Uterus (tissue), 4 donors: ENCODE measurements around the gene ISLR. TPM values are rescaled to one million over a fixed set of nuclear protein-coding genes. Genes with fewer than 3 reads are reported as not detected.

Experiments used
- DNase-seq, 2 donors: peaks; one replicate each; pipeline ENCODE4 v3.0.0-alpha.2; 2019 to 2020
- H3K27ac ChIP-seq, 2 donors: fragments of 200-600 bp; sonication (generic); 1 replicate in 1 of 2; 2 replicates in 1 of 2; pipeline ENCODE4 v1.5.1; 2016 to 2018
- H3K27me3 ChIP-seq, 2 donors: fragments of 200-600 bp; sonication (generic); one replicate each; pipeline ENCODE4 v1.5.1; 2018 to 2019; ENCODE audit warnings: control low read depth in 1 of 2
- H3K36me3 ChIP-seq, 2 donors: fragments of 200-600 bp; sonication (generic); one replicate each; pipeline ENCODE4 v1.5.1; 2019; ENCODE audit warnings: control low read depth in 1 of 2
- H3K4me1 ChIP-seq, 2 donors: fragments of 200-600 bp; sonication (generic); one replicate each; pipeline ENCODE4 v1.5.1; 2018 to 2019; ENCODE audit warnings: control low read depth in 1 of 2
- H3K4me3 ChIP-seq, 2 donors: fragments of 200-600 bp; sonication (generic); 1 replicate in 1 of 2; 2 replicates in 1 of 2; pipeline ENCODE4 v1.5.1; 2018 to 2019; ENCODE audit warnings: mild to moderate bottlenecking in 1 of 2
- H3K9me3 ChIP-seq, 2 donors: fragments of 200-600 bp; sonication (generic); one replicate each; pipeline ENCODE4 v1.5.1; 2019; ENCODE audit warnings: control low read depth in 1 of 2
- CTCF ChIP-seq, 4 experiments: fragments of 200-600 bp in 2 of 4; fragments of 450-650 bp in 2 of 4; sonication (generic) in 2 of 4; IDR thresholded peaks; one replicate each; pipeline ENCODE4 v1.5.1; 2016 to 2019; ENCODE audit warnings: antibody characterized with exemption in 4 of 4, mild to moderate bottlenecking in 2 of 4, moderate library complexity in 1 of 4
- POLR2A ChIP-seq, 2 donors: fragments of 450-650 bp; IDR thresholded peaks; one replicate each; pipeline ENCODE4 v1.6.1; 2016; ENCODE audit warnings: antibody characterized with exemption in 2 of 2, mild to moderate bottlenecking in 1 of 2, moderate library complexity in 1 of 2
- intact Hi-C: fragments of 100-400 bp; cut with DNase I; formaldehyde crosslinking; loops from one replicate; pipeline ENCODE4 v1.15.1; 2023; ENCODE audit warnings: low total_unique reads
- total RNA-seq, 4 donors: library from RNA; depleted of rRNA in 3 of 4; stranded (reverse); fragments of >200 nt in 3 of 4; gene quantifications; one replicate each; pipeline versions ENCODE4 v1.1.0 to v1.2.4, GENCODE V29; 2014 to 2023
- donor health status: DM: yes; HTN: yes; CAD: no.

The ISLR gene
- total RNA-seq, 4 donors from 2014 or later: 170 to 215 (median 201) TPM

GRCh38 chr15:74174219-74174957 lies 878 bp downstream of the ISLR start:
- DNase-seq: peak; percentile 72 to 75
- peak overlapping the region; percentile 94 to 97 for H3K27ac ChIP-seq
- TF ChIP-seq CTCF (IDR thresholded peaks at IDR 0.05): no peak
- no peak for TF ChIP-seq POLR2A (IDR thresholded peaks at IDR 0.05)
- intact Hi-C loops: no loop called here
- H3K9me3 ChIP-seq: no peaks in the 10 kb centered on the region
- H3K27me3 ChIP-seq: no peaks in the 10 kb centered on the region
- H3K36me3 ChIP-seq: no peaks in the 10 kb centered on the region
- H3K4me1 ChIP-seq: peaks cover 24 to 47% of the 10 kb centered on the region in 2 donors
- H3K4me3 ChIP-seq: peak overlapping the region; percentile 42 to 48

GRCh38 chr15:74174958-74175253 lies 1.4 kb downstream of the ISLR start:
- Histone ChIP-seq H3K4me3 (peak overlapping the region; percentile 42 to 48), H3K27me3 (no peaks in the 10 kb centered on the region), H3K9me3 (no peaks in the 10 kb centered on the region), H3K4me1 (peaks cover 24 to 50% of the 10 kb centered on the region in 2 donors), H3K27ac (peak overlapping the region; percentile 94 to 97), H3K36me3 (no peaks in the 10 kb centered on the region)
- peak in 1 of 2 donors; percentile 25 for DNase-seq
- intact Hi-C loops: no loop called here
- no peak for TF ChIP-seq POLR2A (IDR thresholded peaks at IDR 0.05)
- TF ChIP-seq CTCF (IDR thresholded peaks at IDR 0.05): no peak

- Histone ChIP-seq H3K4me3 (peak overlapping the region; percentile 42 to 48), H3K4me1 (peaks cover 21 to 56% of the 10 kb centered on the region in 2 donors), H3K36me3 (no peaks in the 10 kb centered on the region), H3K27me3 (no peaks in the 10 kb centered on the region), H3K9me3 (no peaks in the 10 kb centered on the region), H3K27ac (peak overlapping the region; percentile 94 to 97)
- no peak for TF ChIP-seq POLR2A (IDR thresholded peaks at IDR 0.05)
- no peak for TF ChIP-seq CTCF (IDR thresholded peaks at IDR 0.05)
- intact Hi-C loops: no loop called here
- peak; percentile 13 to 25 for DNase-seq
Measured at GRCh38 chr15:74175271-74176191, 2.0 kb downstream of the ISLR start.

- Histone ChIP-seq H3K4me3 (peak overlapping the region; percentile 4 to 15), H3K9me3 (no peaks in the 10 kb centered on the region), H3K27ac (peak overlapping the region; percentile 94 to 97), H3K27me3 (no peaks in the 10 kb centered on the region), H3K4me1 (peaks cover 21 to 61% of the 10 kb centered on the region in 2 donors), H3K36me3 (no peaks in the 10 kb centered on the region)
- intact Hi-C loops: no loop called here
- TF ChIP-seq CTCF (IDR thresholded peaks at IDR 0.05): no peak
- TF ChIP-seq POLR2A (IDR thresholded peaks at IDR 0.05): no peak
- DNase-seq: peak; percentile 15 to 16
Measured at GRCh38 chr15:74176262-74177214, 3.0 kb downstream of the ISLR start.
